Left lobe of liver (tissue), 2 donors: ENCODE results near the gene CUL4A. TPM values are rescaled to one million over a fixed set of nuclear protein-coding genes. Genes with fewer than 3 reads are reported as not detected.
"Not testable (repeated sequence)": the region's sequence is repeated elsewhere in the genome, so short reads cannot be mapped to it uniquely, and the experiment has no call there.

Experiments
- ATAC-seq: fragments of 200-7000 bp; cut with Tn5 transposase; one replicate; pipeline ENCODE4 v1.9.1; 2020; ENCODE audit warnings: mild to moderate bottlenecking, moderate library complexity
- DNase-seq: peaks from one replicate; pipeline ENCODE4 v3.0.0-alpha.2; 2020; ENCODE audit warnings: low spot score
- total RNA-seq: library from RNA; stranded (reverse); gene quantifications from one replicate; pipeline ENCODE4 v1.2.1, GENCODE V29; 2021
- donor health status: DM: no; HTN: no; CAD: no; lungs with moderate emphysema.
- donor health status: DM: no; HTN: yes; CAD: no.

CUL4A gene
- total RNA-seq, 1 donor from 2014 or later: 30.4 TPM

GRCh38 chr13:113283904-113284303 lies 74.5 kb downstream of the CUL4A start:
- DNase-seq (no peak), ATAC-seq (no peak)

DNA sequence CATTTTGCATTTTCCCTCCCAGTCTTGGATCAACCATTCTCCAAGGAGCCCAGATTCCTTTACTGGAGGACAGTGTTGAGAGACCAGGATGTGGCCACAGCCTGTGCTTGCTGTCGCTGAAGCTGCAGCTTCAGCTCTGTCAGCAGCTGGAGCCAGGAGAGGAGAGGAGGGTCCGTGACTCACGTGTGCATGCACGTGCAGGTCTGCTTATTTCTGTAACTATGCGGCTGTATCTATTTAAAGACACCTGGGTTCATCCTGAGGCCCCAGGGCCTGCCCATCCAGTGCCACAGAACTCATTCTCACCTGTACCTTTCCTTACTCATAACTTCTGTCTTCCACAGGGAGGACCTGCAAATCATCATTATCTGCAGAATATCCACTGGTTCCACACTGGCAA lies 79.5 kb downstream of the CUL4A start:
- DNase-seq: no peak
- no peak for ATAC-seq

- ATAC-seq: no peak
- DNase-seq: no peak
Observed at GRCh38 chr13:113291129-113291528, 81.7 kb downstream of the CUL4A start.

- ATAC-seq: peak; percentile 64
- DNase-seq: no peak
Observed at GRCh38 chr13:113292021-113292862, 82.8 kb downstream of the CUL4A start.

DNA sequence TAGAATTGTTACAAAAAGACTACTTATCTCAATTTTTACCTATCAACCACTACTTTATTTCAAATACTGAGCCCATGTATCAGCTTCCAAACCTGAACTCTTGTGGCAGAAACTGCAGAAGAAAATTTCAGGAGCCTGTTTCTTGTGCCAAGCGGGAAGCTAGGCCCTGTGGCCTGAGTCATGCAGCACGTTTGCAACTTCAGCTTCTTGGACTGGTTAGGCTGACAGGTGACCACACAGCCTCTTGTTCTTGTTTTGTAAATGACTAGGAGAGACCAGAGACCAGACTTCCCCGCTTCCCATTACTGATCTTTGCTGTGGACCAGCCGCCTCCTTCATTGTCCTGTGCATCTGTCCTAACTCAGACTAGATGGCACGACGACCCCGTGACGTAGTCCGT lies 84.3 kb downstream of the CUL4A start:
- ATAC-seq: no peak
- DNase-seq: no peak

DNA sequence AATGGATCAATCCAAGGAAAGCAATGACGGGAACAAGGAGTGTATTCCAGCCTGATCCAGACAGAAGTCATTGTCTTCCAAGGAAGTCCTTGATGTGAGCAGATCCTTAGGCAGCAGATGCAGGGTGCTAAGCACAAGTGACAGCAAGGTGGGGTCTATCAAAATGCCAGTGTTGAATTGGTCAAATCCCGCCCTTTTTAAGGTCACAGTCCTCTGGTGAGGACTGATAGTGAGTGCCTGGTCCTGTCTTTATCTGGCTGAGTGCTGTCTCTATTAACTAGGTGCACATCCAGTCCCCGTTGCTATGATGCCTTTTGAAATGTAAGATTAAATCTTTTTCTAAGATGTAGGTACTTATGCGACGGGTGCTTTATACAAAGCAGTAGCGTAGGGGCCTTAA lies 86.4 kb downstream of the CUL4A start:
- ATAC-seq (no peak), DNase-seq (no peak)

- DNase-seq (peak; percentile 99), ATAC-seq (peak; percentile 77)
Observed at GRCh38 chr13:113296823-113297369, 87.5 kb downstream of the CUL4A start, which contains the start of gene LAMP1. TSS of gene LAMP1 (plus strand) at chr13:113297239. CDS start at chr13:113297435, 196 bp downstream.

DNA sequence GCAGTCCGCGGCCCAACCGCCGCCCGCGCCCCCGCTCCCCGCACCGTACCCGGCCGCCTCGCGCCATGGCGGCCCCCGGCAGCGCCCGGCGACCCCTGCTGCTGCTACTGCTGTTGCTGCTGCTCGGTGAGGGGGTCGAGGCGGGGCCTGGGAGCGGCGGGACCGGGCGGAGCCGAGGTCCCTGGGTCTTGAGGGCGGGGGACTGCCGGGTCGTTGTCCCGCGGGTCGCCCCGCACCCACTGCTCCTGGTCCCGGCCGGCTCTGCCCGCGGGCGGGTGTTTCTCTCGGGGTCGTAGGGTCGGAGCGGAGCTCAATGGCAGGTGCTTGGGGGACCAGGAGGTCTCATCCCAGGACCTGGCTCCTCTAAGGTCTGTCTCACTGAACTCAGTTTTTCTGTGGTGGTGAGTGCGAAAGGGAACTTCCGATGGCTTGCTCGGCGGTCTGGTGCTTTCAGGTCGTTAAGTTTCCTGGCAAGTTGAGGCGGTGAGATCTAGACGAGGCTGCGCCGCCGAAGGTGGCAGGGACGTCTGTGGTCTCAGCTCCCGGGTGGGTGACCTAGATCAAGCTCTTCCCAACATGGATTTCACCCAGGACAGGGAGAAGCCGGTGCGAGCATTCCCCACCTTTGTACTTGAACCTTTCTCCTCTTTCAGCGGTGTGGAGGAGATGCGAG lies 88.1 kb downstream of the CUL4A start:
- ATAC-seq (no peak), DNase-seq (no peak)

- ATAC-seq (no peak), DNase-seq (no peak)
Observed at GRCh38 chr13:113298043-113298945, 88.9 kb downstream of the CUL4A start.

DNA sequence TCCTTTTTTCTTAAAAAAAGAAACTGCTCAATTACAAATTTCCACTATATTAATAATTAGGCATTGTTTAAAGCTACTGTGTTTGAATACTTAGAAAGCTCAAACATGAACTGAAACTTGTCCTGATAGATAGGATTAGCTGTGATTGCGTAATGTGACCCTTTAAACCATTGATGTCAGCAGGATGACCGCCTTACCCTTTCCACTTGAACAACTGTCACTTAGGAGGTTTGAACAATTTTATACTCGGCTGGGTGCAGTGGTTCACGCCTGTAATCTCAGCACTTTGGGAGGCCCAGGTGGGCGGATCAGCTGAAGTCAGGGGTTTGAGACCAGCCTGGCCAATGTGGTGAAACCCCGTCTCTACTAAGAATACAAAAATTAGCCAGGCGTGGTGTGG lies 90.5 kb downstream of the CUL4A start:
- ATAC-seq (peak; percentile 74), DNase-seq (peak; percentile 62)

DNA sequence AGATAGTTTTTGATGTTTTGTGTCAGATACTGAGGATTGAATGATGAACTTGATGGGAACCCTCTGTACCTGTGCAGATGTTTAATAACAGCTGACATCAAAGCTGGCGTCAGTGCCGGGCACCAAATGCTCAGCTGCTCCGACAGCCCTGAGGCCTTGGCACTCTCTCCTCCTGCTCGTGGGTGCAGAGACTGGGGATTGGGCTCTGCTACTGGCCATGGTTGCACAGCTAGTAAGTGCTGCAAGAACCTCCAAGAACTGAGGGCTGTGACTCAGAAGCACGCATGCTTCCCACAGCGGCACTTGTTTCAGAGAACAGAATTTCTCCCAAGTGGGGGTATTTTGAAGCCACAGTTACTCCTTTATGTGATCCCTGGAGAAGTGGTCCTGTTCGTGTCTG lies 93.6 kb downstream of the CUL4A start:
- ATAC-seq (no peak), DNase-seq (no peak)

DNA sequence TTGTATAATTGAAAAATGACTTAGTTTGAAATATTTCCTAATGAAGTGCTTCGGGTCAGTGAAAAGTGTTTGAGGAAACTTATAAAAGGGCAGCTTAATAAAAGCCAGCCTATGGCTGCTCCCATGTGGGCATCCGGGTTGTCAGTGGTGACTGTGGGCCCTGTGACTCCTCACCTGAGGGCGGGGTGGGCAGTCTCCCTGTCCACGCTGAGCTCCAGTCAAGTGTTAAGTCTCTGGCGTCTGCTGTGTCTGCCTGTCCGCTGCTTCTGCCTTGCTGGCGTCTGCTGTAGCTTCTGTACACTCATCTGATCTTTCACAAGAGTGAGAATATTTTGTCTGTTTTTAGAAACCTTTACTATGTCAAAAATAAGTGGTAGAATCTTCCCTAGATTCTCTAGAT lies 94.7 kb downstream of the CUL4A start:
- ATAC-seq: no peak
- DNase-seq: no peak

GRCh38 chr13:113305208-113305607 lies 95.8 kb downstream of the CUL4A start:
- no peak for ATAC-seq
- DNase-seq: no peak

DNA sequence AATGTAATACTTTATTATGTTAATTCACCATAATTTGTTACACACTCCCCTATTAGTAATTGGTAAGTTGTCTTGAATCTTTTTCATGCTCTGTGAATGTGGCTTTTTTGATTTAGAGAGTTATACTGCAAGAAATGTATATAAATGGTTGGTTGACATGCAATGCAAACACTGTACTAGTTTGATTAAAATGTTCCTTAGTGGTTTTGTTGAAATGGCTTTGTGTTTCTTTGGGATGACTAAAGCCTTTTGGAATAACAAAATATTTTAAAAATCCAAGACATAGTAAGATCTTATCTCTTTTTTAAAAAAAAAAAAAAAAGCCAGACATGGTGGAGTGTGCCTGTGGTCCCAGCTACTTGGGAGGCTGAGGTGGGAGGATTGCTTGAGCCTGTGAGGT lies 98.1 kb downstream of the CUL4A start:
- no peak for ATAC-seq
- no peak for DNase-seq

DNA sequence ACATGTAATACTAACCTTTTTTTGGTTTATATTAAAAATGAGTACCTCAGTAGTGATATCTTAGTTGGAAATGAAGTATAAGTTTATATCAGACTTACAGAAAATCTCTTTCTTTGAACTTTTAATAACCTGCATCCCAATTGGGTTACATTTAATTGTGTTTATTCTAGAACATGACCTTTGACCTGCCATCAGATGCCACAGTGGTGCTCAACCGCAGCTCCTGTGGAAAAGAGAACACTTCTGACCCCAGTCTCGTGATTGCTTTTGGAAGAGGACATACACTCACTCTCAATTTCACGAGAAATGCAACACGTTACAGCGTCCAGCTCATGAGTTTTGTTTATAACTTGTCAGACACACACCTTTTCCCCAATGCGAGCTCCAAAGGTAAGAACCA lies 100.1 kb downstream of the CUL4A start:
- ATAC-seq: peak; percentile 71
- DNase-seq: no peak

- ATAC-seq, DNase-seq: not testable (repeated sequence)
Observed at GRCh38 chr13:113314112-113314511, 104.7 kb downstream of the CUL4A start.

DNA sequence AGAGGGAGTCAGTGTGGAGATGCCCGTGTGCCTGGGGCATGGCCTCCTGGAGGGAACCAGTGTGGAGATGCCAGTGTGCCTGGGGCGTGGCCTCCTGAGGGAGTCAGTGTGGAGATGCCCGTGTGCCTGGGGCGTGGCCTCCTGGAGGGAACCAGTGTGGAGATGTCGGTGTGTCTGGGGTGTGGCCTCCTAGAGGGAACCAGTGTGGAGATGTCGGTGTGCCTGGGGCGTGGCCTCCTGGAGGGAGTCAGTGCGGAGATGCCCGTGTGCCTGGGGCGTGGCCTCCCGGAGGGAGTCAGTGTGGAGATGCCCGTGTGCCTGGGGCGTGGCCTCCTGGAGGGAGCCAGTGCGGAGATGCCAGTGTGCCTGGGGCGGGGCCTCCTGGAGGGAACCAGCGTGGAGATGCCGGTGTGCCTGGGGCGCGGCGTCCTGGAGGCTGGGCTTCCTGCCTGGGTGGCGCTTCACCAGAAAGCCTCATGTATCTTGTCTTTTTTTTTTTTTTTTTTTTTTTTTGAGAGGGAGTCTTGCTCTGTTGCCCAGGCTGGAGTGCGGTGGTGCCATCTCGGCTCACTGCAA lies 105.6 kb downstream of the CUL4A start:
- DNase-seq, ATAC-seq: not testable (repeated sequence)

- no peak for ATAC-seq
- no peak for DNase-seq
Observed at GRCh38 chr13:113315992-113316391, 106.6 kb downstream of the CUL4A start.
